Endothelial cell of hepatic sinusoid (primary cell): ENCODE results near the gene FKBP6.
"Not testable (repeated sequence)": the region's sequence is repeated elsewhere in the genome, so short reads cannot be mapped to it uniquely, and the experiment has no call there.

Experiments used
- in situ Hi-C: cut with HindIII; loops from 2 replicates; pipeline ENCODE4 v1.10.0; 2017; ENCODE audit warnings: low sequenced_read_pairs

Gene FKBP6

GRCh38 chr7:73353243-73353642, 25.3 kb downstream of the FKBP6 start:
- in situ Hi-C loops = no loop called here

- in situ Hi-C loops = no loop called here
Measured at GRCh38 chr7:73354196-73354595, 26.2 kb downstream of the FKBP6 start.

- in situ Hi-C loops = no loop called here
Measured at GRCh38 chr7:73354821-73355220, 26.9 kb downstream of the FKBP6 start.

GRCh38 chr7:73356159-73356558, 28.2 kb downstream of the FKBP6 start:
- in situ Hi-C loops = no loop called here

GRCh38 chr7:73358590-73359275, 30.8 kb downstream of the FKBP6 start:
- in situ Hi-C loops = no loop called here

- in situ Hi-C loops = no loop called here
Measured at GRCh38 chr7:73359306-73359705, 31.3 kb downstream of the FKBP6 start.

- in situ Hi-C loops = no loop called here
Measured at GRCh38 chr7:73359746-73360375, 31.9 kb downstream of the FKBP6 start.

- in situ Hi-C loops = not testable (repeated sequence)
Measured at GRCh38 chr7:73360590-73360989, 32.6 kb downstream of the FKBP6 start.

- in situ Hi-C loops = no loop called here
Measured at GRCh38 chr7:73363225-73364005, 35.5 kb downstream of the FKBP6 start.

- in situ Hi-C loops = no loop called here
Measured at GRCh38 chr7:73364006-73364728, 36.2 kb downstream of the FKBP6 start.

- in situ Hi-C loops = no loop called here
Measured at GRCh38 chr7:73366127-73366526, 38.2 kb downstream of the FKBP6 start.

GRCh38 chr7:73366990-73367389, 39.0 kb downstream of the FKBP6 start:
- in situ Hi-C loops = no loop called here

GRCh38 chr7:73369009-73369408, 41.0 kb downstream of the FKBP6 start:
- in situ Hi-C loops = no loop called here

- in situ Hi-C loops = no loop called here
Measured at GRCh38 chr7:73369622-73370021, 41.7 kb downstream of the FKBP6 start.

GRCh38 chr7:73373741-73374140, 45.8 kb downstream of the FKBP6 start:
- in situ Hi-C loops = no loop called here

GRCh38 chr7:73376262-73376661, 48.3 kb downstream of the FKBP6 start:
- in situ Hi-C loops = not testable (repeated sequence)

- in situ Hi-C loops = no loop called here
Measured at GRCh38 chr7:73376671-73377412, 48.9 kb downstream of the FKBP6 start.

GRCh38 chr7:73377413-73378200, 49.6 kb downstream of the FKBP6 start:
- in situ Hi-C loops = not testable (repeated sequence)

- in situ Hi-C loops = no loop called here
Measured at GRCh38 chr7:73382934-73383503, 55.1 kb downstream of the FKBP6 start.
